ENCODE measurements around the gene SRGAP2C. TPM values are rescaled to one million over a fixed set of nuclear protein-coding genes. Genes with fewer than 3 reads are reported as not detected.
"Not testable (repeated sequence)": the region's sequence is repeated elsewhere in the genome, so short reads cannot be mapped to it uniquely, and the experiment has no call there.

The SRGAP2C gene
- polyA plus RNA-seq, 1 of the 3 experiments (the other 2 are of a cell fraction): 3.2 TPM

- H3K79me2 ChIP-seq (ENCODE audit: insufficient read depth); H3K36me3 ChIP-seq (replicated peaks in 1 of 2; ENCODE audit: control insufficient read depth in 1 of 2, insufficient read depth in 2 of 2, low read length in 1 of 2); H2AFZ ChIP-seq (ENCODE audit: low read depth); H3K9me3 ChIP-seq; H3K4me1 ChIP-seq (ENCODE audit: control insufficient read depth in 1 of 2, insufficient read depth in 2 of 2, low read depth in 1 of 2, low read length in 1 of 2); H3K9ac ChIP-seq; H3K4me2 ChIP-seq; H3K27me3 ChIP-seq (ENCODE audit: insufficient read depth); CTCF ChIA-PET; H3K4me3 ChIP-seq (ENCODE audit: low read depth in 2 of 2, low read length in 1 of 2); POLR2A ChIA-PET; H3K27ac ChIP-seq (ENCODE audit: low read depth in 2 of 2, low read length in 1 of 2); H3F3A ChIP-seq (replicated peaks; ENCODE audit: insufficient read depth); DNase-seq; H4K20me1 ChIP-seq (ENCODE audit: insufficient read depth); H3K9me2 ChIP-seq: not testable (repeated sequence)
- WGBS (ENCODE audit: low lambda C conversion rate): 93% methylated on average over 3 of the region's 3 CpGs
These were observed 207.4 kb downstream of the SRGAP2C start for GRCh38 chr1:121392130-121392529.

- H3K4me3 ChIP-seq (ENCODE audit: low read depth in 2 of 2, low read length in 1 of 2): peak overlapping the region; percentile 43 to 53; a peak in 3 of 4 replicates
- H3K79me2 ChIP-seq (ENCODE audit: insufficient read depth); H3K27me3 ChIP-seq (ENCODE audit: insufficient read depth); CTCF ChIA-PET; H3K9me2 ChIP-seq; H3K9me3 ChIP-seq; H3K36me3 ChIP-seq (replicated peaks in 1 of 2; ENCODE audit: control insufficient read depth in 1 of 2, insufficient read depth in 2 of 2, low read length in 1 of 2); H3K27ac ChIP-seq (ENCODE audit: low read depth in 2 of 2, low read length in 1 of 2); H4K20me1 ChIP-seq (ENCODE audit: insufficient read depth); H3F3A ChIP-seq (replicated peaks; ENCODE audit: insufficient read depth); POLR2A ChIA-PET; H3K9ac ChIP-seq; DNase-seq; H3K4me2 ChIP-seq; H3K4me1 ChIP-seq (ENCODE audit: control insufficient read depth in 1 of 2, insufficient read depth in 2 of 2, low read depth in 1 of 2, low read length in 1 of 2); H2AFZ ChIP-seq (ENCODE audit: low read depth): not testable (repeated sequence)
- 13% methylated on average over 37 of the region's 38 CpGs for WGBS (ENCODE audit: low lambda C conversion rate)
- TF ChIP-seq JUND (IDR thresholded peaks at IDR 0.05) (peak; percentile 27), PBX3 (IDR thresholded peaks at IDR 0.05) (peak; percentile 70), FOSL2 (IDR thresholded peaks at IDR 0.05; ENCODE audit: borderline replicate concordance, low read depth) (peak; percentile 27; the same call in 1 of the 2 replicates), NFIC (IDR thresholded peaks at IDR 0.05; ENCODE audit: borderline replicate concordance) (peak; percentile 33; the same call in 1 of the 2 replicates), EP300 (IDR thresholded peaks at IDR 0.05; ENCODE audit: borderline replicate concordance in 1 of 2, low read depth in 1 of 2, low read length in 1 of 2) (peak in 1 of 2 experiments; percentile 33; a peak in 1 of 4 replicates), RXRA (IDR thresholded peaks at IDR 0.05; ENCODE audit: borderline replicate concordance, low read depth) (peak; percentile 32), TCF12 (IDR thresholded peaks at IDR 0.05) (peak; percentile 52)
These were observed 211.0 kb downstream of the SRGAP2C start for GRCh38 chr1:121395718-121396201.

GRCh38 chr1:121396335-121397081 lies 211.7 kb downstream of the SRGAP2C start:
- 9% methylated on average over 70 of the region's 88 CpGs for WGBS (ENCODE audit: low lambda C conversion rate)
- not testable (repeated sequence) for H2AFZ ChIP-seq (ENCODE audit: low read depth)

GRCh38 chr1:121397101-121397500 lies 212.3 kb downstream of the SRGAP2C start:
- H3K27ac ChIP-seq (ENCODE audit: low read depth in 2 of 2, low read length in 1 of 2): not testable (repeated sequence)

More at GRCh38 chr1:121396335-121397081, 211.7 kb downstream of the SRGAP2C start:
- H3K4me2 ChIP-seq: peak overlapping the region; percentile 73
- H3K36me3 ChIP-seq (replicated peaks in 1 of 2; ENCODE audit: control insufficient read depth in 1 of 2, insufficient read depth in 2 of 2, low read length in 1 of 2); H3K79me2 ChIP-seq (ENCODE audit: insufficient read depth); H4K20me1 ChIP-seq (ENCODE audit: insufficient read depth); H3K27ac ChIP-seq (ENCODE audit: low read depth in 2 of 2, low read length in 1 of 2); CTCF ChIA-PET; H3K9me3 ChIP-seq; H3F3A ChIP-seq (replicated peaks; ENCODE audit: insufficient read depth); POLR2A ChIA-PET; H3K27me3 ChIP-seq (ENCODE audit: insufficient read depth); H3K4me1 ChIP-seq (ENCODE audit: control insufficient read depth in 1 of 2, insufficient read depth in 2 of 2, low read depth in 1 of 2, low read length in 1 of 2); H3K9me2 ChIP-seq: not testable (repeated sequence)
- peak overlapping the region; percentile 52 to 53; a peak in 3 of 4 replicates for H3K4me3 ChIP-seq (ENCODE audit: low read depth in 2 of 2, low read length in 1 of 2)
- DNase-seq: peak; percentile 2
- H3K9ac ChIP-seq: peak overlapping the region; percentile 61
- 0 out of 4 replicates have a peak, but pooled peaks of 1 of the 2 experiments have one; percentile 5 for TF ChIP-seq EP300 (IDR thresholded peaks at IDR 0.05; ENCODE audit: borderline replicate concordance in 1 of 2, low read depth in 1 of 2, low read length in 1 of 2)

GRCh38 chr1:121399193-121399592 lies 214.4 kb downstream of the SRGAP2C start:
- DNase-seq; CTCF ChIA-PET; H3K9ac ChIP-seq; H3K4me3 ChIP-seq (ENCODE audit: low read depth in 2 of 2, low read length in 1 of 2); H3K9me3 ChIP-seq; H3K4me2 ChIP-seq; H3K27ac ChIP-seq (ENCODE audit: low read depth in 2 of 2, low read length in 1 of 2); H3K4me1 ChIP-seq (ENCODE audit: control insufficient read depth in 1 of 2, insufficient read depth in 2 of 2, low read depth in 1 of 2, low read length in 1 of 2); H3F3A ChIP-seq (replicated peaks; ENCODE audit: insufficient read depth); H3K27me3 ChIP-seq (ENCODE audit: insufficient read depth); H3K36me3 ChIP-seq (replicated peaks in 1 of 2; ENCODE audit: control insufficient read depth in 1 of 2, insufficient read depth in 2 of 2, low read length in 1 of 2); H3K9me2 ChIP-seq; H4K20me1 ChIP-seq (ENCODE audit: insufficient read depth); POLR2A ChIA-PET; H2AFZ ChIP-seq (ENCODE audit: low read depth); H3K79me2 ChIP-seq (ENCODE audit: insufficient read depth): not testable (repeated sequence)
- WGBS (ENCODE audit: low lambda C conversion rate): 36% methylated on average over 5 of the region's 5 CpGs

More at GRCh38 chr1:121397101-121397500, 212.3 kb downstream of the SRGAP2C start:
- H2AFZ ChIP-seq (ENCODE audit: low read depth); H3K9me3 ChIP-seq; H4K20me1 ChIP-seq (ENCODE audit: insufficient read depth); H3K79me2 ChIP-seq (ENCODE audit: insufficient read depth); CTCF ChIA-PET; POLR2A ChIA-PET; H3K27me3 ChIP-seq (ENCODE audit: insufficient read depth); H3K4me1 ChIP-seq (ENCODE audit: control insufficient read depth in 1 of 2, insufficient read depth in 2 of 2, low read depth in 1 of 2, low read length in 1 of 2); H3F3A ChIP-seq (replicated peaks; ENCODE audit: insufficient read depth); H3K36me3 ChIP-seq (replicated peaks in 1 of 2; ENCODE audit: control insufficient read depth in 1 of 2, insufficient read depth in 2 of 2, low read length in 1 of 2); DNase-seq; H3K9me2 ChIP-seq: not testable (repeated sequence)
- peak overlapping the region; percentile 61; the same call in 1 of the 2 replicates for H3K9ac ChIP-seq
- H3K4me2 ChIP-seq: peak overlapping the region; percentile 73
- 60% methylated on average over 2 of the region's 22 CpGs for WGBS (ENCODE audit: low lambda C conversion rate)
- peak overlapping the region; percentile 52 to 53; a peak in 2 of 4 replicates for H3K4me3 ChIP-seq (ENCODE audit: low read depth in 2 of 2, low read length in 1 of 2)
